Dermis microvascular lymphatic vessel endothelial cell (primary cell): ENCODE data around the gene G3BP2. TPM values are rescaled to one million over a fixed set of nuclear protein-coding genes. Genes with fewer than 3 reads are reported as not detected.
A peak's percentile ranks its signal among the peaks of the same experiment; 100 is the strongest.
"Not testable (repeated sequence)": the region's sequence is repeated elsewhere in the genome, so short reads cannot be mapped to it uniquely, and the experiment has no call there.

ENCODE experiments used
- DNase-seq, 2 donors: peaks; one replicate each; pipeline versions ENCODE4 v3.0.0 to v3.0.0-alpha.2; 2010; ENCODE audit warnings: low read depth in 2 of 2
- total RNA-seq: library from RNA; depleted of rRNA; stranded (reverse); fragments of >200 nt; gene quantifications from 2 replicates; pipeline ENCODE4 v1.2.1, GENCODE V29; 2014

G3BP2 gene
- total RNA-seq, result 173 and 174 TPM in 2 replicates

DNA sequence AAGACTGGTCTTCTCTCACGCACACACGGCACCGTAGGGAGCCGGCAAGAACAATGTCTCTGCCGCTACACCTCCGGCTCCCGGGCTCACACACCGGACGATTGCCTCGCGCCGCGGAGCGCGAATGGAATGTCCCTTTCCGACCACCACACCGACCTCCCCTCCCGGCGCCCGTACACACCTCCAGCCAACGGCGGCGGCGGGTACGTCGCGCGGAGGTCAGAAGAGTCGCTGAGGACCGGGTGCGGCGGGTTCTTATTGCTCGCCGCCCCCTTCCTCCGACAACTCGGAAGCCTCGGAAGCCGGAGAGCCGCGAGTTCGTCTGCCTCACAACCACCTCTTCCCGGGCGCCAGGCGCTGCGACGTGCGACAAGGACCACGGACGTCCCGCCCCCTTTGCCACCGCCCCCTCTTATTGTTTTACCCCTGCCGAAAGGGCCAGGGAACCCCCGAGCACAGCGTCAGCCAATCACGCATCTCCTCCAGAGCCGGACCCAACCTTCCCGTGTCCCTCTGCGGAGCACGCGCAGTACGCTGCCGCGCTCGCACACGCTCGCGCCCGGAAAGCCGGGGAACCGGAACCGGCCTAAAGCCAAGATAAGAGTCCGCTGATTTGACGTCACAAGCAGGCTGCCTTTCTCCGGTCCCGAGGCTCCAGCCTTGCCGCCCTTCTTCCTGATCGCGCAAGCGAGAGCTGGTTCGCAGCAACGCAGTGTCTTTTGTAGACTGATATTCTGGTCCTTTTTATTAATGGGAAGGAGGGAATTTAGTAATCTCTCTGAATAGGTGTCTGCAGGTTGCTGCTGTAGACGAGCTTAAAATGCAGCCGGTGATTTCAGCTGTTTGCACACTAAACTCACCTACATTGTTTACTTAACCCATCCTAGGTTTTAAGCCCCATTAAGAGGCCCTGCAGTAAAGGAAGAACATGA lies at the start of gene G3BP2:
TSS of gene G3BP2 (minus strand) at position 385 of the 932 bp plus-strand sequence. CDS start 11,386 bp downstream, outside the sequence.
- DNase-seq, result peak; percentile 96 to 99

- no peak for DNase-seq
Observed at GRCh38 chr4:75722417-75722816, 49.2 kb upstream of the G3BP2 start.

DNA sequence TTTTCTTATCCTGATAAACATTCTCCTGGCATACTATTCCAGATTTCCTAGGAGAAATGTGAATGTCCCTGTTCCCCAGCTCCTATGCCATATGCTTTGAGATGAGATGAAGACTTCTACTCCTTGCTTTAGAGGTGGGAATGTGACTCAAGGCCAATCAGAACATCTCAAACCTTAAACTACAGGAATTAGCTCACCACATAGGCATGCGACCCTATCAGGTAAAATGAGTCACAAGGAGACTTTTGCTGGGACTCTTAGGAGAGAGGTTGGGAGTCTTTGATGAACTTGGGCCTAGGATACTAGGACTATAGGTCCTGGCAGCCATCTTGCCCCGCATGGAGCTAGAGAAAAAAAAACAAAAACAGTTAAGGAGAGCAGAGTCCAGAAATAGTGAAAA lies 45.3 kb upstream of the G3BP2 start:
- no peak for DNase-seq

GRCh38 chr4:75717408-75717807 lies 44.2 kb upstream of the G3BP2 start:
- no peak for DNase-seq

- DNase-seq, result not testable (repeated sequence)
Observed at GRCh38 chr4:75716054-75716453, 42.8 kb upstream of the G3BP2 start.

GRCh38 chr4:75715105-75715799 lies 42.0 kb upstream of the G3BP2 start:
- DNase-seq, result no peak

DNA sequence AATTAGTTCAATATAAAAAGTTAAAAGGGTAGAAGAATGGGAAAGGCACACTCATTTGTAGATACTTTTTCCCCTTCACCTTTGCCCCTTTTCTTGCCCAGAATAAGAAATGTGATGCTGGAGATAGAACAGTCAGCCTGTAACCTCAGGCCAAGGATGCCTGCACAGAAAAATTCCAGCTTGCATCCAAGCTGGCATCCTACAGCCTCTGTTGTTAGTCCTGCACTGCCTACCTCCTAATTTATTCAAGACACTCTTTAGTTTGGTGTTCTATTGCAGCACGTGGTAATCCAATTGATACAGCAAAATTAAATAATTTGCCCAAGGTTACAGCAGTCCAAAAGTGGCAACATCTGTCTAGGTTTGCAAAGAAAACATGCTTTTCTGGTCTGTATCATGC lies 41.5 kb upstream of the G3BP2 start:
- no peak for DNase-seq

- DNase-seq, result no peak
Observed at GRCh38 chr4:75714011-75714410, 40.8 kb upstream of the G3BP2 start.

DNA sequence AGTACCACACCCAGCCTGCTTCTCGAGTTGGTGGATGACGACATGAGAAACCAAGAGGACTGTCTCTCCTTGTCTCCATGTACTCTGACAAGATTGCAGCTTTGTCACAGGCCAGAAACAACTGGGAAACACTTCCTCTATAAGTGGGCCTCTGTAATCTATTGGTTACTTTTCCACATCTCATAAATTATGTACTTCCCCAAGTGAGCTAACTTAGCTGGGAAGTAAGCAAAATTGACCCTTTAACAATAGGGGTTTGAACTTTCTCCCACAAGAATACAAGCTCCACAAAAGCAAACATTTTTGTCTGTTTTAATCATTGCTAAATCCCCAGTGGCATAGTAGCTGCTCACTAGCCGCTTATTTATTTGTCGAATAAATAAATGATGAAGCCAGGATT lies 37.0 kb upstream of the G3BP2 start:
- peak in 1 of 2 donors; percentile 83 for DNase-seq

GRCh38 chr4:75708218-75708691 lies 35.0 kb upstream of the G3BP2 start:
- no peak for DNase-seq

GRCh38 chr4:75705198-75705977 lies 32.2 kb upstream of the G3BP2 start:
- no peak for DNase-seq

DNA sequence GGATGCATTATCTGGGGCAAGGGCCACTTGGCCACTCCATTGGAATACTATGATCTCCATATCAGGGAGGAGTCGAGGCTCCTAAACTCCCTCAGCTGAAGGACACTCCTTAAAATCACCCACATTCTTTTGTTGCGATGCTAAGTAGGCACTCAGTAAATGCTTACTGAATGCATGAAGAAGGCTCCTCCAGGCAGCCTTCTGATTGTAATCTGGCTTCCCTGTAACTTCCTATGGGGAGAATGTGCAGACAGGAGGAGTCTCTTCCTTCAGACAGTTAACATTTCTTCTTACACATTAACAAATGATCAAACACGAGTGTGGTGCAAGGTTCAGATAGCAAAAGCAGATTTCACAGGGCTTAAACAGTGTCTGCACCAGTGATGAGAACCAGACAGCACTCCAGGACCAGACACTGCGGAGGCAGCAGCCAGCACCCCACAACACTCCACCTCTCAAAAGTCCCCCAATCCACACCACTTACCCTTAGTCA lies 29.8 kb upstream of the G3BP2 start:
- DNase-seq, result no peak

DNA sequence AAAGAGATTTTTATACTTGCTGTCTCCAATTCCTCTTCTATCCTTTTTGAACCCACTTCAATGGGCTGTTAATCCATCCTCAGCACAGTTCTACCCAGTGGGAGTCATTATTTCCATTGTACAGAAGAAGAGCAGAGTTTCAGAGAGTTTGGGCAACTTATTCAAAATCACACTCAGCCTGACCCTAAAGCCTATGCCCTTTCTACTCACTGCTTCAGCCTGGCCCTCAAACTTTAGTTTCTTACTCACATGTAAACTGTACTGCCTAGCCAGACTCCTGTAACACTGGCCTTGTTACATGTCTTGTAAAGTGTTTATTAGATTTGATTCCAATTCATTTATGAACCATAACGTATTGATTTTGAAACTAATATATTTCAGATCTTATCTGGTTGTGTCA lies 26.1 kb upstream of the G3BP2 start:
- DNase-seq, result no peak

DNA sequence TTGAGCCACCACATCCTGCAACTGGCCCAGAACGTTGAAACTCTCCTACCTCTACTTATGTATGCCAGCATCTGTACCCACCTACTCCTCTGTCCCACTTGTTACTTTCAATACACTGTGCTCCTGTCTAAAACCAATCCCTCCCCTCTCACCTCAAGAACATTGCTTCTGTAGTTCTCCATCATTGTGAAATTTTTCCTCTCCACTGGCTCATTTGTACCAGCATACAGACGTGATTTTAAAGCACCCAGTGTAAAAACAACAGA lies 25.7 kb upstream of the G3BP2 start:
- no peak for DNase-seq

DNA sequence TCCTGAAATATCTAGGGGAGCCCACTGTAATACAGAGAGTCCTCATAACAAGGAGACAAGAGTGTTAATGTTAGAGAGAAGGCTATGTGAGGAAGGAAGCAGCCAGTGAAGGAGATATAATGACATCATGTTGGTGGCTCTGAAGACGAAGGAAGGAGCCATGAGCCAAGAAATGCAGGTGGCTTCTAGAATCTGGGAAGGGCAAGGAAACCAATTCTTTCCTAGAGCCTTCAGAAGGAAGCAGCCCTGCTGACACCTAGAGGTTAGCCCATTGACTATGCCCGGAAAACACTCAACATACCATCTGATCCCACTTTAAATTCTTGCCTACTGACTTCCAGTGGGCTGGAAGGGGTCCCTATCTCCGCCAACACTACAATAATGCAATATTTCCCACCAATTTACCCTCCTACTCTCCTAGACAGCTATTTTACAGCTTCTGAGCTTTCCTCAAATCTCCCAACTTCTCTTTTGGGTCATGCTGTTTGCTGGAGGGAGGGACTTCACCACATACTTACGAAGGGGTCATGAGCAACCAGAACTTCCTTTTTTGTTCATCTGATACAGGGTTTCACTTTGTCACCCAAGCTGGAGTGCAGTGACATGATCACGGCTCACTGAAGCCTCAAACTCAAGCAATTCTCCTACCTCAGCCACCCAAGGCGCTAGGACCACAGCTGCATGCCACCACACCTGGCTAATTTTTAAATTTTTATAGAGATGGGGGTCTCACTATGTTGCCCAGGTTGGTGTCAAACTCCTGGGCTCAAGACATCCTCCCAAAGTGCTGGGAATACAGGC lies 25.2 kb upstream of the G3BP2 start:
- DNase-seq, result no peak

DNA sequence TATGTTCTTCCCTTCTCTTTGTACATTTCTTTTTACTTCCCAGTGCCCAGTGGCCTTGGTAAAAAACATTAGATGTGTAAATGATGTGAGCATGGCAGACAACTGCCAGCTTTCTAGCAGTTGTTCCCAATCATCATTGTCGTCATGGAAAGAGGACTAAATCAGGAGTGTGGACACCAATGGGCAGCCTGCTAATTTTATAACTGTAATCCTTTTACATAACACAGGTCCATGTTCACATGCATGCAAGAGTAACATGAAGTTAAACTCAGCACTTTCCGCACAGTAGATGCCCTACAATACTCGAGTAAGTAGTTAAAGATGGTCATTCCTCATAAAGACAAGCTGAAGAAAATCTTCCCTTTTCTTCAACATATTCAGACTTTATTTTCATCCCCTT lies 23.4 kb upstream of the G3BP2 start:
- no peak for DNase-seq

GRCh38 chr4:75696071-75696470 lies 22.9 kb upstream of the G3BP2 start:
- DNase-seq, result no peak

GRCh38 chr4:75692066-75692465 lies 18.9 kb upstream of the G3BP2 start:
- not testable (repeated sequence) for DNase-seq

- DNase-seq, result not testable (repeated sequence)
Observed at GRCh38 chr4:75687125-75687524, 13.9 kb upstream of the G3BP2 start.

DNA sequence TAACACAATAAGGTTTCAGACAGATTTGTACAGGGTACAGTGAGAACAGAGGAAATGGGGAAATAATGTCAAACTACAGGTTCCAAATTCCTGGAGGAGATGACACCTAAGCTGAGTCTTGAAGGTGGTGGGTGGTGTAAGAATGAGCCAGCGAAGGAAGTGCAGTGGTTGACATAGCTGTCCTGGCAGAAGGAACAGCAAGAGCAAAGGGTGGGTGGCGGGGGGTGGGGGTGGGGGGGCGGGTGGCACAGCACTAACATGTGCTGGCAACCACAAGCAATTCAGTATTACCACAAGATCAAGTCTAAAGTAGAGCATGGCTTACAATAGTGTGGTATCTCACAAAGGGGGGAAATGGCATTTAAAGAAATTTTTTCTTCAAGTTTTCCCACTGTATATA lies 13.1 kb upstream of the G3BP2 start:
- no peak for DNase-seq
